Measurements from ENCODE around the gene DDX24. TPM values are rescaled to one million over a fixed set of nuclear protein-coding genes. Genes with fewer than 3 reads are reported as not detected.

DDX24 gene
- 110 and 134 TPM in 2 replicates for total RNA-seq (2014; rRNA removed; shearing (Covaris generic))

DNA sequence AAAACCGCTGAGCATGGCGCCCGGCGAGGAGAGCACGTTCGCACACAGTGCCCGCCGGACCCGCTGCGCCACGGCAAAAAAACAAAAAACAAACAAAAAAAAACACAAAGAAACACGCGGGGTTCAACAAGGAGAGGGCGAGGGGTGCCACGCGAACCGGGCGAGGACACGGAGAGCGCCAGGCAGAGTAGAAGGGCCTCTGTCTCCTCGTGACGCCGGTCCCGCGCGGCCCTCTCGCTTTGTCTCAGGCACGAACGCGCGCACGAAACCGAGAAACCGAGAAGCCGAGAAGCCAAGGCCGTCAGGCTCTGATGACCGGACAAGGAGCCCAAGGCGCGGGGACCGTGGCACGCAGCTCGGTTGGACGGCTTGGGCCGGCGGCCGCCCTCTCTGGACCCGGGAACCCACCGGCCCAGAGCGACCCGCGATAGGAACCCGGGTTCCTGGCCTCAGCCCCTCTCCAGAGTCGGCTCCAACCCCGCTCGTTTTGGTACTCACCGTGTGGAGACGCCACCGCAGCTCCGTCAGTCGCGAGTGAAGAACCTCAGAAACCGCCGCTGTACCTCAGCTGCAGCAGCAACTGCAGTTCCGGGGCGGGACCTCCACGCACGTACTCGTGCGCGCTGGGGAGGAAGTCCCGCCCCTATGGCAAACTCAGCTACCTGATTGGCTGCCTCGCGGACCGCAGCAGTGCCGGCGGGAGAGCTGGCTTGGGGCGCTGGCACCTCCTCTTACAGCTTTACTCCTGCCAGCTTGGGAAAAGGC, at the start of gene DDX24, which contains the start of gene IFI27L1:
TSS of gene DDX24 (minus strand) at position 582 of the 765 bp plus-strand sequence. CDS start 1,460 bp downstream, outside the sequence.
TSS of gene IFI27L1 (plus strand) at position 690 of the 765 bp plus-strand sequence. CDS start 15,628 bp downstream, outside the sequence.
- peak; percentile 92 for DNase-seq (ENCODE audit: low spot score)

DNA sequence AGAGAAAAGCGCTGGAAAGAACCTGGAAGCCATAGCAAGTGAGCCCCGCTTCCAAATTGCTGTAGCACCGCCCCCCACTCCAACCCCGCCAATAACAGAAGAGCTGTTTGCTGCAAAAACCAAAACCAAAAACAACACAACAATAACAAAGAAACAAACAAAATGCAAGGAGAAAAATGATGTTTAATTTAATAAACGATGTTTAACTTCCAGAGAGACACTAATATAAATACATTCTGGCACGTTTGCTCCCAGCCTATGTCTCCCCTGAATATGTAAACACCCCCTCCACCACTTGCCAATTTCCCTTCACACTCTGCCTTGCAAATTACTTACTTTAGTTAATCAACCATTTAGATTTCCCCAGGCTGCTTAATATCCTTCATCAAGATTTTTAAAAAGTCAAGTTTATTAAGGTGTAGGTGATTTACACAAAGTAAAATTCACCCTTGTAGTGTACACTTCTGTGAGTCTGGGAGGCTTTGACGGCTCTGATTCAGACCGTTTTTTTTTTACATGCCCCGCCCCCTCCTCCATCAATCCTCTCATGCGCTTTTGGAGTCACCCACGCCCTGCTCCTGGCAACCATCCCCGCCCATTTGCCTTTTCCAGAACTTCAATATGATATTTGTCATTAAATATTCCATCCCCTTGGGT, 48.9 kb upstream of the DDX24 start:
- DNase-seq (ENCODE audit: low spot score) = no peak

GRCh38 chr14:94129111-94129757, 48.2 kb upstream of the DDX24 start, which contains the start of gene IFI27L2:
TSS of gene IFI27L2 (minus strand) at chr14:94129604. CDS start at chr14:94129564, 40 bp downstream.
- DNase-seq (ENCODE audit: low spot score) = peak; percentile 77

DNA sequence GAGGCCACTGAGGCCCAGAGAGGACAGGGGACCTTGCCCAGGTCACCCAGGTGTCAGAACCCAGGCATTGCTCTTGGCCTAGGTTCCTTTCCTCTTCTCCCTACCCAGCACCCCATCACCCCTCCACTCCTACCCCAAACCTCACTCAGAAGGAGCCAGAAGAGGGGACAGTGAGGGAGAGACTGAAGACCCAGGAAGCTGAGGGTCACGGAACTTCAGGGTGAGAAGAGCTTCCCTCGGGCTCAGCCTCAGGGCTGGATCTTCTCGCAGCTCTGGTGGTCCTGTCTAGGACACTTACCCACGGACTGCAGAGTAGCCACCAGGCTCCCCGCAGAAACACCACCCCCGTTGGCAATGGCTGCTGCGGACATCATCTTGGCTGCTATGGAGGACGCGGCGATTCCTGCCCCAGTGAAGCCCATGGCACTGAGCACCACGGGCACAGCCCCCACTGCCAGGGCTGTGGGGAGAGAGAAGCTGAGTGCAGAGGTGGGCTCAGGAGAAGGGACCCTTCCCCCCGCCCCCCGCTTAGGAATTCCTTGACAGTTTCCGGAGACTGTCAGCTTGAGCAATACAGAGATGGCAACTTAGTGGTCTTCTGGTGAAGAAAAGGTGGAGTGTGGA, 47.3 kb upstream of the DDX24 start:
- no peak for DNase-seq (ENCODE audit: low spot score)

DNA sequence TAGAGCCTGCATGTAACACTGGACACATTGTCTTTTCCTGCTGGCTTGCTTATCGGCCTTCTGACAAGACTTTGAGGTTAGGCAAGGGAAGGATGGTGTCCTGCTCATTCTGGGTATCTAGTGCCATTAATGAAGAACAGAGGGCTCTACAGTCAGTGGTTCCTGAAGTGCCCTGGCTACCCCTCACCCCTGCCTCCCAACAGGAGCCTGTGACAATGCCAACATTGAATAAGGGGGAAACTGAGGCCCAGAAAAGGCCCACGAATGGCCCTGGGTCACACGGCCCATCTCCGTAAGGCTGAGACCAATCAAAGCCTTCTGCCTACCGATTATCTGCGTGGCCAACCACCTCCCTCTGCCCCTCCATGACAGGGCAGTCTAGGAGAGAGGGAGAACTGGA, 46.3 kb upstream of the DDX24 start:
- peak; percentile 1 for DNase-seq (ENCODE audit: low spot score)

DNA sequence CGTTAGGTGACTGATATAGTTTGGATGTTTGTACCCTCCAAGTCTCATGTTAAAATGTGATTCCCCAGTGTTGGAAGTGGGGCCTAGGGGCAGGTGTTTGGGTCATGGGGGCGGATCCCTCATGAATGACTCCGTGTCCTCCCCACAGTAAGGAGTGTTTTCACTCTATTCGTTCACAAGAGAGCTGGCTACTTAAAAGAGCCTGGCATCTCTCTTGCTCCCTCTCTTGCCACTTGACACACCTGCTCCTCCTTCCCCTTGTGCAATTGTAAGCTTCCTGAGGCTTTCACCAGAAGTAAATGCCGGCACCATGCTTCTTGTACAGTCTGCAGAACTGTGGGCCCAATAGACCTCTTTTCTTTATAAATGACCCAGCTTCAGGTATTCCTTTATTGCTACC, 45.8 kb upstream of the DDX24 start:
- no peak for DNase-seq (ENCODE audit: low spot score)

GRCh38 chr14:94126419-94126677, 45.3 kb upstream of the DDX24 start:
- DNase-seq (ENCODE audit: low spot score) = no peak

GRCh38 chr14:94125659-94126418, 44.8 kb upstream of the DDX24 start:
- DNase-seq (ENCODE audit: low spot score) = no peak

DNA sequence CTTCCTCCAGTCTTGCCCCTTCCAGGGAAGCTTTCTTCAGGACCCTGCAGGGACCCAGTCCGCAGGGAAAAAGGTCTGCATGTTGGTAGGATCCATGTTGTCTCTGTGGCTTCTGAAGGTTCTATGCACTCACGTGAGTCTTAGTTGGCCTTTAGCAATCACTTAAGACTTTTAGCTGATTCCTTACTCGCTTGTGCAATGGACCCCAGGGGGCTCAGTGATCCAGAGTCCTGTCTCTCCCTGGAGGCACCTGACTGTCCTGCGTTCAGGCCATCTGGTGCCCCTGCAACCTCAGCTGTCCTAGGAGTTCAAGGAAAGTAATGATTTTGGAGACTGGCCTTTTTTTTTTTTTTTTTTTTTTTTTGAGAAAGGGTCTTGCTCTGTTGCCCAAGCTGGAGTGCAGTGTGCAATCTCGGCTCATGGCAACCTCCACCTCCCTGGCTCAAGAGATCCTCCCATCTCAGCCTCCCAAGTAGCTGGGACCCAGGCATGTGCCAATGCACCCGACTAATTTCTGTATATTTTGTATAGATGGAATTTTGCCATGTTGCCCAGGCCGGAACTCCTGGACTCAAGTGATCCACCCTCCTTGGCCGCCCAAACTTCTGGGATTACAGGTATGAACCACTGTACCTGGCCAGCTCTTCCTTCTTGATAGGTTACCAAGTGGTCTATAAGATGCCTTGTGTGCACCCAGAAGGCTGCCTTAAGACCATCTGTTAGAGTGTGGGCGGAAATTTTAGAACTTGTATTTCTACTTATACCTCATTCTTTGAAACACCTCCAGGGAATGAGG, 43.8 kb upstream of the DDX24 start:
- no peak for DNase-seq (ENCODE audit: low spot score)

GRCh38 chr14:94123868-94124267, 42.9 kb upstream of the DDX24 start:
- DNase-seq (ENCODE audit: low spot score) = no peak

DNA sequence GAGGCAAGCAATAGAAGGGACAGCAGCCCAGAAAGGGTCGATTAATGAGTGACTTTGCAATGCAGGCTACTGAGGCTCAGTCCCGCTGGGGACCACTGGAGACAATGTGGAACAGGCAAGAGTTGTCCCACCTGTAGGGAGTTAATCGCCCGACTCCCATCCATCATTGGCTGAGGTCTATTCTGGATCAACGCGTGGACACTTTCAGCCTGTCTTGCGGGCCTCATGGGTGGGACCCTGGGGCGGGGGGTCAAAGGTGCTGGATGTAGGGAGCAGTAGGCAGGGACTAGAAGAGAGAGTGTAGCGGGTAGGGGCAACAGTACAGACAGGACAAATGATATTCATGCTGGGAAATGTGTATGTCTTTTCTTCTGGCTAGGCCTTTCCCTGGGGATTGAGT, 42.3 kb upstream of the DDX24 start:
- no peak for DNase-seq (ENCODE audit: low spot score)

DNA sequence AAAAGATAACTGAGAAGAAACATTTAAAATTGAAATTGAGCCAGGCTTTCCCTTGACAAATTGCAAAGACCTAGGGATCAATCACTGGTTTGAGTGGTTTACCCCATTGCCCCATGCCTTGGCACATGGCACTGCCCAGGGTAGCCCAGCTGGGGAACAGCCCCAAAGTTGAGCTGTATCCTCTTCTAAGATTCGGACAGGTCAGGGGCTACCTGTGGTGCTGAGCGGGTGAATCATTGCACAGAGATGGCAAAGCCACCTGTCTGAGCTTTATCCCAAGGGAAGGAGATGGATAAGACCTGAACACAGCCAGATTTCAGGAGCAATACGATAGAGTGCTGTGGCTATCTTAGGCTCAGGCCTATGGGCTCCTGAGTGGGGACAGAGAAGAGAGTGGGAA, 41.4 kb upstream of the DDX24 start:
- no peak for DNase-seq (ENCODE audit: low spot score)

- no peak for DNase-seq (ENCODE audit: low spot score)
Observed at GRCh38 chr14:94121485-94121884, 40.5 kb upstream of the DDX24 start.

- DNase-seq (ENCODE audit: low spot score) = no peak
Observed at GRCh38 chr14:94120667-94121340, 39.8 kb upstream of the DDX24 start.

- no peak for DNase-seq (ENCODE audit: low spot score)
Observed at GRCh38 chr14:94119071-94119470, 38.1 kb upstream of the DDX24 start.

DNA sequence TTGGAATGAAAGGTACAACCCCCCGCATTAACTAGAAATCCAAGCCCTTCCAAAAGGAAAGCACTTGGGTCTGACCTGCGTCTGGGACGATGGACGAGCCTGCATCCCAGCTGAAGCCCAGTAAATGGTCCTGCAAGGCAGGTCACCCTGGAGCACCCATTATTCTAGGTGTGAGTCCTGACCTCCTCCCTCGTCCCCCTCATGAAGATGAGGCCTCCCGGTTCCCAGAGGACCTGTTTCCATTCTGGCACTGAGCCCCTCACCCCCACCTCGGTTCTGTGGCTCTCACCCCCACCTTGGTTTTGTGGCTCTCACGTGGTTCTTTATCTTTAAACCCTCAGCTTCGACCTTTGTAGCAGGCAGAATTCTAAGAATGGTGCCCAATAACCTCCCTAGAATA, 36.9 kb upstream of the DDX24 start:
- no peak for DNase-seq (ENCODE audit: low spot score)

DNA sequence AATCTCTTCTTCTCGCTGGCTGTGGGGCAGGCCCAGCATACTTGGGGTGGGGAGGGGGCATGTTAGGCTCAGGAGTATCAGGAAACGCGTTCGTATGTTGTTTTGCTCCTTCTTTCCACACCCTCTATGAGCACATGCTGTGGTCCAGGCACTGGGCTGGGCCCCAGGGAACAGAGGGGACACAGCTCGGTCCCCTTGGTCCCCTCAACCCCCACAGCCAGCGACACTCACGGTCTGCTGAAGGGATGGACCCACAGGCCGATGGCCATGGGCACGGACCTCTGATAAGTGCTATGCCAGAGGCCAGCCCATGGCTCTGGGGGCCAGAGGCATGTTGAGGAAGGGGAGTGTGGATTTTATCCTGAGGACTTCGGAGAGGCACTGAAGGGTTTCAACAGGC, 35.7 kb upstream of the DDX24 start:
- no peak for DNase-seq (ENCODE audit: low spot score)

GRCh38 chr14:94115631-94116030, 34.6 kb upstream of the DDX24 start:
- DNase-seq (ENCODE audit: low spot score) = no peak

DNA sequence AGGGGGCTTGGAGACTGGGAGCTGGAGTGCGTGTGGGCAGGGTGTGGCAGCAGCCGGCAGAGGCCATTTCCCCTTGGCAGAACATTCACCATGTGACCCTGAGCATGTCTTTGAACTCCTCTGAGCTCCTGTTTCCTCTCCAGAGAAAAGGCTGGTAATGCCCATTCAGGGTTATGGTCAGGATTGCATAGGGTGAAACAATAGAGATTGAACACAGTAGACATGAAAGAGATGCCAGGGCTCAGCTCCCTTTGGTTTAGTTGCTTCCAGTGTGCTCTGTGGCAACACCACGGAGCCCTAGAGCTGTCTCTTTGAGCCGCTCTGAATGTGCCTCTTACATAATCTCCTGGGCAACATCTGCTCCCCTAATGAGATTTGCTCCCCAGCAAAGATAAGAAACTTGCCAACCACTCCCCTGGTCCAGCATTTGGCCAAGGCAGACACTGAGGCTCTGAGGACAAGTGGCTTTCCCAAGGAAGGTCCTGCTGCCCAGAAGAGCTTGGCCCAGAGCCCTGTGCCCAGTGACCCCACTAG, 34.1 kb upstream of the DDX24 start:
- DNase-seq (ENCODE audit: low spot score) = no peak

- DNase-seq (ENCODE audit: low spot score) = no peak
Observed at GRCh38 chr14:94114589-94115057, 33.6 kb upstream of the DDX24 start.

Measured in H4 (cell line).